HG03108 (cell line): ENCODE results near the gene DIDO1.

Experiments used
- ATAC-seq: cut with Tn5 transposase; IDR thresholded peaks from one replicate; pipeline ENCODE4 v1.9.1; 2021; ENCODE audit warnings: moderate library complexity; ENCODE audit not compliant: unreplicated experiment

Gene DIDO1

DNA sequence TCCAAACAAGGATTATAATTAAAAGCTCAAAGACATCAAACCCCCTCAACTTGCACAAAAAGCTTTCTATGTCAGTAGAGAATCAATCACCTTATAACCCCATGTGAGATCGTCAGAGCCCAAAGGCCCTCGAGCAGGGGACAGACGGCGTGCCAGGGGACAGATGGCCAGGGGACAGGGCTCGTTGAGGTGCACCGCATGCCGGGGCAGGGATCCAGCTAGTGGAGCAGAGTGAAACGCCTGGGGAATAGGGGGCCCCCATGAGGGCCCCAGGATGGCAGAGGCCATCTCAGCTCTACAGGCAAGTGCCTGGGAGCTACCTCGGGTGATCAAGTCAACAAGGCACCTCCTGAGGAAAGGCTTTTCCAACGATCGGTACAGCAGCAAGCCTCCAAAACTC is 28.6 kb downstream of the DIDO1 start:
- ATAC-seq: no peak

DNA sequence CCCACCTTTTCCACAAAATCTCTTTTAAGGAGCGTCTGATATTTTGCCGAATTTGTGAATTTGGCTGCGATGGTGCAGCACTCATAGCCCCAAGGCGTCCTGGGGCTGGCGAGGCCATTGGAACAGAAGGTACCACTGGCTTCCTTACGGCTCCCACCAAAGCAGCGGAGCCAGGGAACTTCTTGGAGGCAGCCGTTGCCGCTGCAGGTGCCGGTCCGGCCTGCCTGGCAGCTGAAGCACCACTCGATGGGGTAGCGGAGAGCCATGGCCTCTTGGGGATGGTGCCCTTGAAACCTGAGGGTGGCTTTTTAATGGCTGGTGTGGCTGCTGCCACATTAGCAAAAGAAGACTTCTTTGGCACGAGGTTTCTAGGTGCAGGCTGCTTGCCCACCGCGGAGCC is 29.8 kb downstream of the DIDO1 start:
- no peak for ATAC-seq

DNA sequence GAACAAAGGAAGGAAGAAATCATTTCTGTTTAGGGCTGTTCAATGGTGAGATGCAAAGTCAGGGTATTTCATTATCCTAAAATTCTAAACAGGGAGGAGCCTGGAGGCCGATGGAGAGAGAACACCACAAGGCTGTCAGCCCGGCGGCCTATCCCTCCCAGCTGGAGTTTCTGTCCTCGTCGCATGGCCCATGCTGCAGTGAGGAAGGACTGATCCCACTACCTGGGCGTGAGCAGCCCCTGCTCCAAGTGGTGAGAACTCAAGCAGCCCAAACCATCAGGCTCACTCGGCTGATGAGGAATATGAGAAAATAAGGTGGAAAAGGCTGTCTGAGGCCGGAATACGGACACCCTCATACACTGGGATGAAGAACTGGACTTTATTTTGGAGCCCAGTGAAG is 30.8 kb downstream of the DIDO1 start:
- ATAC-seq: no peak

DNA sequence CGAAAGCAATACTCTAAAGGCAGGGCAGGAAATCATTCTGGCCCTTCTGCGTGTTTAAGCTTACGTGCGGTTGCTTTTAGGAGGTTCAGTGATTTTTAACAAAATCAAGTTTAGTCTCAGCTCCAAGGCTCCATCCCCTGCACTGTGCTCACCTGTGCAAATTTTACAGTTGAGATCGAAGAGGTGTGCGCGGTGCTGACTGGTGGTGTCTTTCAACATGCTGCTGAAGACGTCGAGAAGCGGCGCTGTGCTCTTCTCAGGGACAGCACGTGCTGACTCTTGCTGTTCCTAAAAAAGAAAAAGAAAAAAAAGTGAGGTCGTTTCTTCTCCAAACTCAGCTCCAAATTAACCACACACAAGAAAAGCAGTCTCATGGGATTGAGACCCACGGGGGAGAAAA is 32.0 kb downstream of the DIDO1 start:
- ATAC-seq: no peak

DNA sequence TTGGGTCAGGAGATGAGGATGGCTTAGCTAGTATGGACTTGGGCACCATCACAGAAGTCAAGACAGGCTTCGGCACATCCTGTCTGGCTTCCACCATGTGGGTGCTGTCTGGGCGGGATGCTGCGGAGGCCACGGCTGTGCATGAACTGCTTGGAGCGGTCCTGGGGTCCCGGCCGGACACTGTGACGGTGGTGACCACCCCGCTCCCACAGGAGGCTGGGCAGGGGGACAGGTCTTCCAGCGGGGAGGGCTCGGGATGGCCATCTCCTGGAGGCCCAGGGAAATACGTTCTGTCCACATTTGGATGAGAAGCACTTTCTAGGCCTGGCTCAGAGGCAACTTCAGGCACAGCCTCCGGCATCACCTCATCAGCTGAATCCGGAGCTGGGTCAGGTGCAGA is 32.6 kb downstream of the DIDO1 start:
- no peak for ATAC-seq

DNA sequence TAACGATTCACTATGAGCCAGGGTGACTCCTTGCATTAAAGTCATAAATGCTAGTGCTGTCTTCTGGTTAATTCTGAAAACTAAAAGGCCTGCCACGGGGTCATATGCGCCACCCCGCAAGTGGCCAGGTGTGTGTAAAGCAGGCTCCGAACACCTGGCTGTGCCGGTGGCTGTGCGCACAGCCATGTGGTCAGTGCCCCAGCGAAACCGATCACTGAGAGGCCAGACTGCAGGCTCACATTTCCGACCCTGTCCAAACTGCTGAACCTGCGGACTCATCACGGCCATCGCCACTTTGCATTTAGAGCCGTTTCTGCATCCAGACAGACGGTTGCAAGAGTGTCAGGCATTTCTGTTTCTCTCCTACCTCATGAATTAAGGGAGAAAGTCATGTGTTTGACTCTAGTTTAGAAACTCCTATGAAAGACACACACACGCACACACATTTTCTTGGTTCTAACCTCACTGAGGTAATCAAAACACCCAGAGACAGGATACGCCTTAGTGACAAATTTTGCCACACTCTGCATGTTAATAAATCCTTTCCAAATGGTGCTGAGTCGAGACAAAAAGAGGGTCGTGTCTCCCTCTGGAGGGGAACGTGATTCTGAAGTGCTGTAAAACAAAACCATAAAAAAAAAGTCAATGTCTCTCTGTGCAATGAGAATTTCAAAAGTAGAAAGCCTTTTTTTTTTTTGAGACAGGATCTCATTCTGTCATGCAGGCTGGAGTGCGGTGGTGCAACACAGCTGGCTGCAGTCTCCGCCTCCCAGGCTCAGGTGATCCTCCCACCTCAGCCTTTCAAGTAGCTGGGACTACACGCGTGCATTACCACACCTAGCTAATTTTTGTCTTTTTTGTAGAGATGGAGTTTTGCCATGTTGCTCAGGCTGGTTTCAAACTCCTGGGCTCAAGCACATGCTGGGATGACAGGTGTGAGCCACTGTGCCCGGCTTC is 33.7 kb downstream of the DIDO1 start:
- no peak for ATAC-seq

DNA sequence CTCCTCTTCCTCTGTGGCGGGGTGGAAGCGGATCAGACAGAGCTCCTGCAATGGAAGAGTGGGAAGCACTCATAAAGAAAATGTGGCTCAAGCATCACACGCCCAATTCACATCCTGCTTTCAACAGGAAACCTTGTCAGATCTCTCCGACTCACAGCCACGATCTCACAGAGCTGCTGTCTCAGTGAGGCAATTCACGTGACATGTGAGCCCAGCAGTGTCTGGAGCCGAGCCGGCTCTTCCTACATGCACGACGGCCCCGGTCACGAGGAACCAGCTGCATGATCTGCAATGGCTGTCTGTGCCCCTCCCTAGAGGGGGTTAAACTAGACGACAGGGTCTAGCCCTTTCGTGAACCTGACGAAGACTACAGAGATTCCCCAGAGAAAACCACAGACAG is 35.2 kb downstream of the DIDO1 start:
- ATAC-seq: no peak

DNA sequence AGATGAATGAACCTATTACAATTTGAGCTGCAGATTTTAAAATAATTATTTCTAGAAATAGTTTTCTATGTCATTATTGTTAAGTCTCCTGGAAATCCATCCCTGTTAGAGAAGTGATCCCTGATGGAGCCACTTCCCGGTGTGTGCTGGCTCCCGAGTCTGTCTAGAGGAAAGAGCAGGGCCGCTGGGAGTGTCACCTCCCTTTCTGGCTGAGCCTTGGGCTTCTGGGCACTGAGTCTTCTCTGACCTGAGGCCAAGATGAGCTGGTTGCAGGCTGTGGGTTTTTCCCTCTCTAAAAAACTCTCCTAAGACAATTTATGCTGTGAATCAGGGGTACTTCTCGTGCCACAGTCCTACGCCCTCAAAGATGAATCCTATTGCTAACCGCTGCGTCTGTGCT is 35.9 kb downstream of the DIDO1 start:
- no peak for ATAC-seq

DNA sequence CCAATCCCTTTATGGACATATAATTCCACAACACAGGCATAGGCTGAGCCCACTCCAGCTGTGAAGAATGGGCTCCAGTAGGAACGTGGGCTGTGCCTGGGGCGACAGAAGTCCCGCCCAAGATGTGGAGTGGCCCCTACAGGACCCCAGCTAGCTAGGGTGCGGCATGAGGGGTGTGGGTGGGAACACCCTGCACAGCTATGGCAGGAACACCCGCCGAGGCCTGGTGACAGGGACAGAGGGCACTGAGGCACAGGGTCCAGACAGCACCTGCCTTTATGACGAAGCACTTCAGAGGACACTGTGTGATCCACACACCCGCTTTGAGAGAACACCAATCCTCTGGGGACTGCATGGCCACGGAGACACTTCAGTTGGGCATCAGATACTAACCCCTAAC is 36.4 kb downstream of the DIDO1 start:
- no peak for ATAC-seq

DNA sequence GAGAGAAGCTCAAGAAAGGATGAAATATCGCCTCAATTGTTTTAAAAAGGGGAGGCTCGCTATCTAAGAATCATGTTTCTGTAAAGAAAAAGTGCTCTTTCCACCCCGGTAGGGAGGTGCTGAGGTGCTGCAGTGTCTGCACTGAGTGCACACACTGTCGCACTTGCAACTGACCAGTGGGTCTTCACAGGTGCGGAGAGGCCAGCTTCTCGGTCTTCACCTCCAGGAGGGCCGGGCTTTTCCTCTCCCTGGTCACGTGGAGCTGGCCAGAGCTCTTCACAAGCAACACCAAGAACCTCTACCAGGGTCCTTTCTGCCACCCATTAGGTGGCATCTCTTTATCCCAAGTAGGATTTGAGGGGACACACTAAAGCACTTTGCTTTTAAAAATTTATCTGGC is 36.9 kb downstream of the DIDO1 start:
- ATAC-seq: no peak

DNA sequence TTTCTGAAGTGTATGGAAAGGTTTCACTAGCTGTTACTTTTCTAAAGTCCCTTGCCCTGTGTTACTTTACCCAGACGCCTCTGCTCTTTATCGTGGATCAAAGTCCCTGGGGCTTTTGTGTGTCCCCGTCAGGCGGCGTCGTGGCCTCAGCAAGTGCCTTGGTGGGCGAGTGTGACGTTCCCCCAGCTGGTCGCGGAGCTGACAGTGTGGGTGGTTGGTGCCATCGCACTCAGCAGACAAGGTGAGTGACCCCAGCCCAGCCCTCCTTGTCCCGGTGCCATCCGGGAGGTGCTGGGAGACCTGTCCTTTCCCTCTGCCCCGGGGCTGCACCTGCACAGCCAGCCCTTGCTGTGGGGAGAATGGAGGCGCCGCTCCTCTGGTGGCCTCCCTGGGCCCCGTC is 37.4 kb downstream of the DIDO1 start:
- ATAC-seq: no peak

DNA sequence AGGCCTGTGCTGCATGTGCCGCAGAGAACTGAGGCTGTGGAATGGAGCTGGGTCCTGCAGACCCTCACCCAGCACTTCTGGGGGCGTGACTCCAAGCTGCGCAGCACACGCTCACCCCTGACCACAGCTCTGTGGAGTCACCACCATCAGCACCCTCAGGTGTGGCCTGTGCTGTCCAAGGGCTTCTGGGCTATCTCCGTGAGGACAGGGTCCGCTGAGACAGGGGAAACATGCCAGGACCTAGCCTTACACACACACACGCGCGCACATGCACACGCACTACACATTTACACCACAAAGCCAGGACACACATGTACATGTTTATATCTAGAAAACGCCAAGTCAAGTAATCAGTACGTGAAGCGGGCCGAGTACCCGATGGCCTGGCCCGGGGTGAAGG is 37.9 kb downstream of the DIDO1 start:
- ATAC-seq: no peak

DNA sequence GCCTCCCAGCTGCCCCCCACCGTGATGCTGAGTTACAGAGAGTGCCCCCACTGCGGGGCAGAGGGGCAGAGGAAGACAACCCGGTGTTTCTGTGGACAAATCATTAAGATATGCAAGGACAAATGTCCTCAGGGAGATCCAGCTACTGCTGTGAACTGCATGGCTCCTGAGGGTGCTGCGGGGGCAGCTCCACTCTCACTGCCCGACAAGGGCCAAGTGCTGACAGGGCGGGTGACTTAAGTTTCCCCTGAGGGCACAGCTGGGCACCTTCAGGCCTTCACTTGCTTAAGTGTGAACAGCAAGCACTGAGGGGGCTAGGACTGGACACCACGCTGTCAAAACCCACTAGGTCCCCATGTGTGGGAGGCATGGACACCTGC is 38.5 kb downstream of the DIDO1 start:
- ATAC-seq: no peak

DNA sequence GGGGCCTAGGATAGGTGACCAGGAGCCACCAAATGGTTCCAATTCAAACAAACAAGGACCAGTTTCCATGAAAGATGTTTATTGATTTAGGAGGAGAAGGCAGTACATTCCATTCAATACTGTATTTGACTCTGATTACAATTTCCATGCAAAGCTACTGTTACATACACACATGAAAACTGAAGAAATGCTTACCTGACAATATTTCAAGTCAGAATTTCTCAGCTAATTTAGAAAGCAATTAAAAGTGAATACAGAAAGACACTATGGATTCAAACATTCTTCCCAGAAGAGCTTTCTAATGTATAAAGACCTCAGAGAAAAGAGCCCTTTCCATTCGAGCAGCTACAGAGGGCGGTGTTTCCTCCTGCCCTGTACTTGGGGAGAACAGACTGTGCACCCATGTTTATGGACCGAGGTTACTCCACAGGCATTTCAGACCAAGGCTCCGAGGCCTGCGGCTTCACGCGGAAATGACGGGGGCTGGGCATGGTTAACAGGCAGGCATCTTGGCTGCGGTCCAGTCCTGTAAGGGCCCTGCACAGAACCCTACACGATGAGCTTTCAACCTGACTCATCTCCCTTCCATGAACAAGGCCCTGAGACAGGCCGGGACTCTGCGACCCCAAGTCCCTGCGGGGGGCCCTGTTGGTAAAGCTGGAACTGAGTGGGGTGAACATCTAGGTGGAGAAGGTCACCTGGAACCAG is 39.0 kb downstream of the DIDO1 start:
- ATAC-seq: no peak

DNA sequence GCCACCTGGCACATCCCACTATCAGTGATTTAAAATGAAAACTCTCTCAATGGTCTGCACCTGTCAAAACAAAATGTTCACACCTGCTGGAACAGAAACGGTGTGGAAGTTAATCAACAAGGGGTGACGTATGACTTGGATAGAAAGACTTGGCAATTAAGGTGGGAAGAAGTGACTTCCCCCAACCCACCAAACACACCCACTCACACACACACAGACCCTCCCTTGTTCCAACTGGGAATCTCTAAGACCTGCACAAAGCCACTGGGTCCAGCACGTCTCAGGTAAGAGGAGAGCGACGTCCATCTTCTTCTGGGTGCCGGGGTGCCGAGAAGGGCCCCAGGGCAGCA is 39.6 kb downstream of the DIDO1 start:
- ATAC-seq: no peak

DNA sequence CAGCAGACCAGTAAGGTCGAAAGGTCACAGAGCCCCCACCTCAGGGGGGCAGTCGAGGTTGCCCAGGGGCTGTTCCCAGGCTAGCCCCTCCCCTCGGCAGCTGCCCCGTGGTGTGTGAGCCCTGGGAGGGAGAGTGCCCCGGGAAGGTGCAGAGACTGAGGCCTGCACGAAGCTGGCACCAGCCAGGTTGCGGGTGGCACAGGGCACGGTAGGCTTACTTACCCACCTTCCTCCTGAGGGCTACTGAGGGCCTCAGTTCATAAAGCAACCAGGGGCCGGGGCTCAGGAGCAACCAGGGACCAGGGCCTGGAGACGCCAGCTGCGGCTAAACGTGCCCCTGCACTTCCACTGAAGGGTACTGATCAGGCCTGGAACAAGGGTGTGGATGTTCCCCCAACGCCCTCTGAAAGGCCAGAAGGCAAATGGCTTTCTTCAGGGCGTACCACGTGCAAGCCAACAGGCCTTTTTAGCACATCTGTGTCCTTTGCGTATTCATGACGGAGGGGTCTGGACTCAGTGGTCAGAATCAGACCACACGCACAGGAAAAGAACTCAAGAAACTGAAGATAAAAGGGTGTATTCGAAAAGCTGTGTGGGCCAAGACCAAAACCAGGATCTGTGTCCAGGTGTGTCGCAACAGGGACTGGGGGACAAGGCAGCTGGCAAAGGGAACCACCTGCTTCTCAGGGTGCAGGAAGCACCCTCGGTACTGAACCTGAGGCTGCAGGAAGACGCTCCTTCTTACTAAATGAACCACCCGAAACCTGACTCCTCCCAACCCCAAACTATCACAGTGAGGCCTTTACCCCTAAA is 40.2 kb downstream of the DIDO1 start:
- ATAC-seq: no peak

DNA sequence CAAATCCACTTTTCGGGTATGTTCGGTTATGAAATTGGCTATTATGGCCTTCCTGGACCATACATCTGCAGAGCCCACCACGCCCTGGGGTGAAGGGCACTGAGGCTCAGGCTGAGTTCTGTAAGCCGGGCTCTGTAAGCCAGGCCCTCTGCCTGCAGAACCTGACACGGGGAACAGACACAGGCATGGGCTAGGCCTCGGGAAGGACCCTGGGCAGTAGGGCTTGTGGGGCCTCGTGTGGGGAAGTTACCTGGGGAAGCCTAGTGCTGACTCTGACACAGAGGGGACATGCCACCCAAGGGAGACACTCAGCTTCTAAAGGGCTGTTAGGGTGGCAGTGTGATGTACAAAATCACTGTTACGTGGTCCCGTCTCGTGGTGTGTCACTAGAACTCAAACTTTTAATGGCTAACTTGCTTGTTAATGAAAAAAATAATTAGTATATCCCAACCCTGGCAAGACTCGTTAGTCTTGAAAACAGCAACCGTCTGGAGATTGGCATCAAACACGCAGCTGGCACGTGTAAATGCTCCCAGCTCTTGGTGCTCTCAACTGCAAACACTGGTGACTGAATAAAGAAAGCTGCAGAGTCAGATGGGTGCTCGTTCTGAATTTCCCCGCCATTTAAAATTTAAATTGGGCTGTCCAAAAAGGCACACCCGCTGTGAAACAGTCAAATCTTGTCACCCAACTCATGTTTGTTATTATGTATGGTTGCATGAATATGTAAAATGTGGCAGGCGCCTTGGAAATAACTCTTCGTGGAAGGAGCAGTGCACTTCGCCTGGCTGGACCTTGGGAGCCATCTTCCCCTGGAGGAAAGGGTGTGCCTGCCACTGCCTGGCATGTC is 41.0 kb downstream of the DIDO1 start:
- ATAC-seq: no peak

DNA sequence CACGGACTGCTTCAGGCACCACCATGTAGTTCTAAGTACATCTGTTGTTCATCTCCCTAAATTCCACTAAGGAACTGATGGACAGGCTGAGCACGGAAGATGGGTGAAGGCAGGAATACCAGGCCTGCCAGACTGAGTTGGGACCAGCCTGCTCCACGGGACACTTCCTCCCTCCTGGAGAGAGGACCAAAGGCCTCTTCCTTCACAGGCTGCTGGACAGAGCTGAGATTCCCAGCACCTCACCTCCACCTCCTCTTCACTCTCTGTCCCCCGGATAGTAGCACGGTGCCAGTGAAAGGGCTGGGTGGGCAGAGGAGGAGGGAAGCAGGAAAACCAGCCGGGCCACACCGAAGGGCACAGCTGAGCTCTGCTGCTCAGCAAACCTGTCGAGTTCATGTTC is 41.7 kb downstream of the DIDO1 start:
- ATAC-seq: no peak

DNA sequence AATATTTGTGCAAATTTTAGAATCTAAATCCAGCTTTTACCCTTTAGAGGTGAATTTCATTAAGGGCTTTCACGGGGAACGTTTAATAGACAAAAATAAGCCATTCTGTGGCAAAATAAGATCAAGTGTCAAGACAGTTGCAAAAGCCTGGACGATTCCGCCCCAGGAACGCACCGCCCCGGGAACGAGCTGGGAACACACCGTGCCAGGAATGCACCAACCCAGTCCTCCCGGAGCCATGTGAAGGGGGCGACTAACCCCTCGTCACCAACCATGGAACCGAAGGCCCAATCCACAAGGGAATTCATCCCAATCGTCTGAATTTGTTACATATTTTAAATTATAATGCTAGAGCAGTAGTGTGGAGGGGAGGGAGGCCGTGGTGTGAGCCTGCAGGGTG is 43.9 kb downstream of the DIDO1 start:
- no peak for ATAC-seq

DNA sequence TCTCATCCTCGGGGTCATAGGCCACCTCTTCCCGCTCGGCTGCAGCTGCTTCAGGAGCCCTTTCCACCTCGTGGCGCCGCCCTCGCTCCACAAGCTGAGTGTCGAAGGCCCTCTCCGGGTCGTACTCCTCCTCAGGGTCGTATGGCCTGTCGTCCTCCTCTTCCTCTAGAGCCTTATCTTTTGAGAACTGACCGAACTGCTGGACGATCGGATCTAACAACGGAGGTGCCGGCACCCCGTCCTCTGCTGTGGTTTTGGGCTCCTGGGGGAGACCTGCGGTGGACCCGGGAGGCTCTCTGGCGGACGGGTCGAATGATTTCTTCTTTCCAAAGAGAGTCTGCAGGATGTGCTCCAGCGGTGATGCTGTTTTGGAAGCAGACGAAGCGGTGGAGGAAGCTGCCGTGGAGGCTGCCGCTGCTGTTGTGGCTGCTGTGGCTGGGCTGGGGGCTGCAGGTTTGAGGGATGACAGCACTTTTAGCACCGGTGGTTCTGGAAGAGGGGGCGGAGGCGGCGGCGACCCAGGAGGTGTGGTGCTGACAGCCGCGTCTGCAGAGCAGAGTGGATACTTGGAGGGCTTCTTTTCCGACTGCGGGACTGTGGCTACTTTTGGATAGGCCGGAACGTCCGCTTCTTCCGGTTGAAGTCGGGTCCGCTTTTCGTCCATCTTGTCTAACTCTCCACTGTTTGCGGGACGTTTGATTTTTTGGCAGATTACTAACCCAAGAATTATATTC is 44.5 kb downstream of the DIDO1 start:
- ATAC-seq: no peak
